Stimulated activated naive CD8-positive, alpha-beta T cell treated with anti-CD3 and anti-CD28 coated beads, Interleukin-15, Interleukin-2, amounts not matched to agents 100 U/mL and 50 U/mL, for 24 hours (primary cell): ENCODE measurements around the gene UPP2.

ENCODE experiments used
- ATAC-seq: fragments of 150-1000 bp; cut with Tn5 transposase; one replicate; pipeline ENCODE4 v1.10.0; 2021
- DNase-seq: peaks from one replicate; pipeline ENCODE4 v3.0.0; 2021

Gene UPP2

DNA sequence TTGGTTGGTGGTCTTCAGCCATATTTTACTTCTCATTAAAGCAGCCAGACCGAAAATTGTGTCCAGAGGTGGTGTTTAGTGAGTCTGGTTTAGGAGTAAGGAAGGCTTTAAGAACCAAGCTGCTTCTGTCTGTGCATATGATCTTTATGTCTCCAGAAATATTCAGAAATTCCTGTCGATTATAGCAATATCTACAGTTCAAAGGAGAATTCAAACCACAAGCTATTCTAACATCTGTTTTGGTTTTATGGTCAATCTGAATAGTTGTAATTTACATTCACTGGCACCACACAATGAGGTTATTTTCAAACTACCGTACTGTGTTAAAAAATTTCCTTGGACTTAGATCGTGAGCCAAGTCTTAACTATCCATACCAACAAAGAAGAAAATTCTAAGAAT, 11.3 kb downstream of the UPP2 start:
- no peak for DNase-seq
- ATAC-seq = no peak

DNA sequence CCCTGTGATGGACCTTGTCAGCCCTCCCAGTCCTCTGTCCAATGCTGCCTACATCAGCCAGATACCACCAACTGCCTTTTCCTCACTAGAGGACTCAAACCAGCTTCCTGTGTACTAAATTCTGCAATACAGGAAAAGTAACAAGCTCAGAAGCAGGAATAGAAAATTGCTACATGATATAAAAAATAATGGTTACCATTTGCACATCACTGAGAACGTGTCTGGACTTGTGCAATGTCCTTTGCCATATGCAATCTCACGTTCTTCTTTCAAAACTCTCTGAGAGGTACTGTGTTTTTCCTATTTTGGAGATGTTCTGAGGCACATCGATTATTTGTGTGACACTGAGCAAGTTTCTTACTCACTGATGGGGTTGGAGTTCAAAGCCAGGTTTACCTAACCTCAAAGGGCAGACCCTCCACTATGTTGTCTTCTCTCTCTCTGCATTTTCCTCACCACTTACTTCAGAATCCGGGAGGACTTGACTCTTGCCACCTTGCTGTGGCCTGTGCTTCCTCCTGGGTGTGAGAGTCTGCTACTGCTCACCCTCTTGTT, 12.1 kb downstream of the UPP2 start:
- ATAC-seq = no peak

DNA sequence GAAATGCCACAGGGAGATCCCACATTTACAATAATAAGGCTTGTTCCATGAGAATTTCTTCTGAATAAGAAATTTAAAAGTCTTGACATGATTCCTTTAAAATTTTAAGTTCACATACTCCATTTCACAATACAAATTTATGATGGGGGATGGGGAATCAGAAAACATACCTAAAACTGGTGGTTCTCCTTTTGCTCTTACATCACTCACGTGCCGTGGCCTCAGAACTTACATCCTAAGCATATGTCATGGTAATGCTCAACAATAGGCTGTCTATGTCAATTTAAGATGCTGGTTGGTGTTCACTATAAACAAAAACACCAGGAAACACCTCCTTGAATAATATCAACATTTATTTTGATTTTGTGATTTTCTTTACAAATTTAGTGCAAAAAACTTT, 12.8 kb downstream of the UPP2 start:
- DNase-seq (no peak), ATAC-seq (no peak)

More for the DNA sequence above, 12.1 kb downstream of the UPP2 start:
- DNase-seq = no peak

DNA sequence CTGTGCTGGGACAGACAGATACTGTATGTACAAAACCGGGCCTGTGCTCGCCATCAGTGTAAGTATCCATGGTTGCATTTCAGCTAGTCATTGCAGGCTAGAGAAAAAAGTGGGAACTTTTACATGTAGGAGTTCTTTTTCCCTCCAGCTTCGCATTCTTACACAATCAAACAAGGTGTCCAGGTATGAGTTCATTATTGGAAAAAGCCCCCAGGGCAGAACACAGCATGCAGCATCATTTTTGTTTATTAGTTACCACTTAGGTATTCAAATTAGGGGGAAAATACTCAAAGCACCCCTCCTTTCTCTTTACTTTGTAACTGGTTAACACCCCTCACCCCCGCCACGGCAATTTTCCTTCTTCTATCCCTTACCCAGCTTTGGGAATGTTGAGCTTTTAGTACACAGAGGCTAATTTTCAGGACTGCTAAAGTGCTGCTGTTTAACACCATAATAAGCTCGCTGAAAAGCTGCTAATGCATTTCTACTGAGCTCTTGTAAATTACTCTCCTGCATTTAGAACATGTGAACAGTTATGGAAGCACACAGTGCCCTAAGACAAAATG, 13.6 kb downstream of the UPP2 start:
- no peak for ATAC-seq
- DNase-seq = no peak

DNA sequence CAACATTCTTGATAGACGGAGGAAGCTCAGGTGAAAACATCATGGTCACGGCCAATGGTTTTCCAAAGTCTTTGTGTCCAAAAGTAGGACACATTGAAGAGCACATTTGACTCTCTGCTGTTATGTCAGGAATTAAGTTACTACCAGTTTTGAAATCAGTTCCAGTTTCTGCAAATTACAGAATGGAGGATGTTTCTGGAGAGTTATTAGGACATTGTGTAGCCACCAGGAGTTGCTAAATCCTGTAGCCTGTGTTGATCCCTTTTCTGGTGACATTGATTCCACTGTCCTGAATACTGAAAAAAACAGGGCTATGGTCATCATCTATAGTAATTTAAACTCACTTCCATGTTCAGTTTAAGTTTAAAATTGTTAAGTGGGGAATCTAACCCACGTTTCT, 15.3 kb downstream of the UPP2 start:
- no peak for ATAC-seq
- no peak for DNase-seq

DNA sequence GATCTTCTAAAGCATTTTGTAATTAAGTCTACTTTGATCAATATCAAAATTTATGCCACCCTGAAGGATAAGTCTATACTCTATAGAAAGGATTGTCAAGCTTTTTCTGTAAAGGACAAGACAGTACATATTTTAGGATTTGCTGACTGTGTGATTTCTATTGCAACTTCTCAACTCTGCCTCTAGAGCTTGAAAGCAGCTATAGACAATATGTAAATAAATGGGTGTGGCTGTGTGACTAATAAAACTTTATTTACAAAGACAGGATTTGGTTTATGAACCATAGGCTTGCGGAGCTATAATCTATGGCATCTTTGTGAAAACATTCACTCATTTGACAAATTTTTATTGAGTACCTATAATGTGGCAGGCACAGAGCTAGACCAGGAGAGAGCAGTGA, 18.4 kb downstream of the UPP2 start:
- no peak for DNase-seq
- ATAC-seq = no peak

DNA sequence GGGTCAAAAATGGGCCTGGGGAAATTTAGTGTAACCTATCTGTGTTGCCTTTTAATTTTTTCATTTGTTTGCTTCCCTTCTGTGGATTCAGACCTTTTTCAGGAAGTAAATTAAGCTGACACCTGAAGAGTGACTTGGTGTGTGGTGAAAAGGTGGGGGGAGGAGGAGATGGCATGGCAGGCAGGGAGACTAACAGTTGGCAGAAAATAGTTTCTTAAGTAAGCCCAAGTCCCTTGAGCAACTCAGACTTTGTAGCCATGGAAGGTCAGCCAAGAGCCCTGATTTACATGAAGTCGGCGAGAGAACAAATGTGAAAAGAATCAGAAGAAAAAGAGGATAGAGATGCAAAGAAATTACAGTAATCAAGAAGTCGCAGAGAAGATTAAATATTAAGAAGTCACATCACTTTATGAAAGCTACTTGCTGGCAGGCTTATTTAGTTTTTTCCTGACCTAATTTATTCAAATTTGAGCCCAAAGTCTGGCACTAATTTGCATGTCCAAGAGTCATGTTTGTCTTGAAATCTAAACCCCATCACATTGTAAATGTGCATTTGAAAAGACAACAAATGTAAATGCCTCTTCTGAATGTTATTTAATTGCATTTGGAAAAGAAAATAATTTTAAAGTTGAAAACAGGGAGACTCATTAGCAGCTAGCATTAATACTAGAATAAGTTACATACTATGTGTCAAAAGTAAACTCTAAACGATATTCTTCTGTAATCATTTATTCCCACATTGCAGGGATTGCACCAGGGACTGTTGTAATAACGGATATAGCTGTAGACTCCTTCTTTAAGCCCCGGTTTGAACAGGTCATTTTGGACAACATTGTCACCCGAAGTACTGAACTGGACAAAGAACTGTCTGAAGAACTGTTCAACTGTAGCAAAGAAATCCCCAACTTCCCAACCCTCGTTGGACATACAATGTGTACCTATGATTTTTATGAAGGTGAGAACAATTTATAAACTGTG, 19.3 kb downstream of the UPP2 start:
- ATAC-seq (no peak), DNase-seq (no peak)

DNA sequence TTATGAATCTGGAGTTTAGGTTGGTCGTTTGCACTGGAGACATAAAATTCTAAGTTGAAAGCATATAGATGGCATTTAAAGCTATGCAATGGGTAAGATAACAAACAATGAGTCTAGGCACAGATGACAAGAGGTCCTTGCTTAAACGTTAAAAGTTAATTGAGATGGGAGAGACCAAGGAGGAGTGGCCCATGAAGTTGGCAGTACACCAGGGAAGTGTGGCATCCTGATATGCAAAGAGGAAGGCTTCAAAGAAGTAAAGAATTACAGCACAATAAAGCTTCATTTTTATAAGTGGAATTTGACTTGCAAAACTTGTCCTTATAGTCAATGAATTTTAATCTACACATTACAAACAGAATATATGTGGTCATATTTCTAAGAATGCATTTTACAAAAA, 23.2 kb downstream of the UPP2 start:
- DNase-seq (no peak), ATAC-seq (no peak)

DNA sequence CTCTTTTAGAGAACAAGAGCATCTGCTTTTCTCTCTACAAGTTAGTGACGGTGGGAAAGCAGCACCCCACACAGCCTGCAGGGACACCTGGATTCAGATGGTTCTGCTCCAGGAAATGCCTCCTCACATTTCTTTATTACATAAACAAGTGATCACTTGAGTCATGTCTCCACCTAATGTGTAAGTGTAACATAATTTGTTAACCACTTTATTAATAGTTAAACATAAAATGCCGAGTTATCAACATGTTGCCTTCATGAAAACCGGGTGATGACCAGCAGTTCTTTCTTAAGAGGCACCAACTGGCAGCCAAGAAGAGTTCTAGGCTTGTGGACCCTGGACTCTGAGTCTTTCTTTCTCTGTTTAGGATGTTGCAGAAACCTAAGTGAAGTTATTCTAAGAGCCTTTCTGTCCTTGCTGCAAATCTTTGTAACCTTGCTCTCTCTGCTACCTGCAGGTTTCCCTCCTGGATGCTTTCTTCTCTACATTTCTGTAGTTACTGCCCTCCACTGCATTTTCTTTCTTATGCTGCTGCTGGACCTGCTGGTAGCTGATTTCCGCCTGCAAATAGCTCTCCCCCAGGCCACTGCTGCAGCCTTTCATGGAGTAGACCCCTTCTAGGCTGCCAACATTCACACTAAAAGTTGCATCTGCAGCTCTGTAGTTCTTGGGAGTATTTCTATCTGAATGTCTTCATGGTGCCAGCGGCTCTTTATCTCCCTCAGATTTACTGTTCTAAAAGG, 24.3 kb downstream of the UPP2 start:
- no peak for DNase-seq
- no peak for ATAC-seq

DNA sequence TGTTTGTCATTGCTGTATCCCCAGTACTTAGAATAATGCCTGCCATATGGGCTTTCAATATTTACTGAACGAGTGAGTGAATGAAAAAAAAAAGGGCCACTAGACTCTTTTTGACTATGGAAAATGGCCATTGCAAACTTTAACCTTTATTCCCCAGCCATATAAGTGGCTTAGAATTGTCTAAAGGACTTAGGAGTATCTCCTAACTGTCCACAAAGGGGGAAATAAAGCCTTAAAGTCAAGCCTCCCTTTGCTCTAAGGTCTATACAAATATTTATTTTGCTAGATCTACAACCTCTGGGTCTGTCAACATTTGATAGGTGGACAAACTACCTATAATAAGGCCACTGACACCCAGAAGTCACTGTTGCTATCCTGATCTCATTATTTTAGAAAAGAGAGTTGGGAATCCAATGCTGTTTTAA, 25.7 kb downstream of the UPP2 start:
- no peak for DNase-seq
- ATAC-seq = no peak

GRCh38 chr2:158128168-158128973, 26.7 kb downstream of the UPP2 start:
- no peak for DNase-seq
- no peak for ATAC-seq

- ATAC-seq = no peak
Measured at GRCh38 chr2:158129037-158129436, 27.4 kb downstream of the UPP2 start.

DNA sequence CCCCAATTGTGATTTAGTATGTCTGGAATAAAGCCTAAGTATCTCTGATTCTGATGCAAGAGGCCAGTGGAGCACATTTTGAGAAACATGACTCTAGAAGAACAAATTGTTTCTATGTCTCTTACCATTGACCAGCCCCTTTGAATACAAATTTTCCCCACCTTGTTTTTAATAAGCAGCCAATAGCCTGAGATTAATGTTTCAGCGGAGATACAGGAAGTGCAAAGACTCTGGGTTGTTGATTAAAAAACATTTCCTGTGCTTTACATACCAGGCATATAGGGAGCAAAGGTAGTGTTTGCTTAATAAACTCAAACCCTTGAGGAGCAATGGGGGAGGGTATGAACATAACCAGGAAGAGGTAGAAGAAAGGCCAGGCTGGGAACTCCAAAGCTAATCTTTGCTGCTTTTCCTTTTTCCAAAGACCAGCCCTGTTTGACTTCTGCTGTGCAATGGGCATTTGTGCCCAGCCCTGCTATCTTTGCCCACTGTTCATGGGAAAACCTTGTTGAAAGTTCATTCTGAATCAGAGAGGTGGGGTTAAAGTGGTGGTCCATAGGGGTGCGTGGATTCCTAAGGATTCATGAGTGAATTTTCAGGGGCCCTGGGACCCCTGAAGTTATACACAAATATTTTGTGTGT, 29.3 kb downstream of the UPP2 start:
- ATAC-seq = no peak
- no peak for DNase-seq

More at GRCh38 chr2:158129037-158129436, 27.4 kb downstream of the UPP2 start:
- no peak for DNase-seq

GRCh38 chr2:158131483-158131912, 29.8 kb downstream of the UPP2 start:
- ATAC-seq = no peak
- DNase-seq = no peak

GRCh38 chr2:158131919-158132566, 30.4 kb downstream of the UPP2 start:
- ATAC-seq = no peak
- no peak for DNase-seq

- ATAC-seq (no peak), DNase-seq (no peak)
Measured at GRCh38 chr2:158134055-158134454, 32.4 kb downstream of the UPP2 start.

GRCh38 chr2:158134655-158135054, 33.0 kb downstream of the UPP2 start:
- DNase-seq (no peak), ATAC-seq (no peak)

GRCh38 chr2:158135096-158135495, 33.4 kb downstream of the UPP2 start:
- ATAC-seq (no peak), DNase-seq (no peak)

DNA sequence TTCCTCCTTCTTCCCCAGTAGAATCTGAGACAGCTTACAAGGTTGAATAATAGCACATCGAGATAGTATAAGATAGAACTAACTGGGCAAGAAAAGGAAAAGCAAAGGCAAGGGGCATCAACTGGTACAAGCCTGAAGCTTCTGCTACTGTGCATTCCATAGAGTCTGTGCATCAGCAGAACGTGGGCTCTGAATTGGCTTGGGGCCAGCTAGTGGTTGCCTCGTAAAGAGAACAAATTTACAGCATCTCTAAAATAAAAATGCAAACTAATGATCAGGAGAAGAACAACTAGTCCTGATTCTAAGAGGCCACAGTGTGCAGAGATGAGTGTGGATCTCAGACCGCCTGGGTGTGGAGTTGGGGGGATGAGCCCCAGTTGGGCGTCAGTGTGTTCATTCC, 36.6 kb downstream of the UPP2 start:
- ATAC-seq (no peak), DNase-seq (no peak)

- no peak for DNase-seq
- no peak for ATAC-seq
Measured at GRCh38 chr2:158140201-158140600, 38.5 kb downstream of the UPP2 start.

- ATAC-seq = no peak
- DNase-seq = no peak
Measured at GRCh38 chr2:158142165-158142564, 40.5 kb downstream of the UPP2 start.
